ENCODE results near the gene FARS2.

FARS2 gene

DNA sequence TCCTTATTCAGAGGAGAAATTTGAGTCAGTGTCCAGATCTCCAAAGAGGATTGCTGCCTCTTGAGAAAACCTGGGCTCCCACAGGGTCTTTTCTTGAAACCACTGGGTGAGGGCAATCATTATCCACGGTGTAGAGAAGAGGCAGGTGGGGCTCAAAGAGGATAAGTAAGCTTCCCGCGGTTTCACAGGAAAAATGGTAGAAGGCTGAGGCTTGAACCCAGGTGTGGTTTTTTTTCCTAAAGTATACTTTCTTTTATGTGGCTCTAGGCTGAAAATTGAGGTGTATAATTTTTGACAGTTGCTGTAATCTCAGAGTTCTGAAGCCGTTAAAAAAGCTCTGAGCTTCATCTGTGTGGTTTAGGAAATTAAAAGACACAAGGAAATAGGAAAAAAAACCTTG is 164.5 kb downstream of the FARS2 start:
- DNase-seq (ENCODE audit: low read depth in 2 of 2) = no peak

DNA sequence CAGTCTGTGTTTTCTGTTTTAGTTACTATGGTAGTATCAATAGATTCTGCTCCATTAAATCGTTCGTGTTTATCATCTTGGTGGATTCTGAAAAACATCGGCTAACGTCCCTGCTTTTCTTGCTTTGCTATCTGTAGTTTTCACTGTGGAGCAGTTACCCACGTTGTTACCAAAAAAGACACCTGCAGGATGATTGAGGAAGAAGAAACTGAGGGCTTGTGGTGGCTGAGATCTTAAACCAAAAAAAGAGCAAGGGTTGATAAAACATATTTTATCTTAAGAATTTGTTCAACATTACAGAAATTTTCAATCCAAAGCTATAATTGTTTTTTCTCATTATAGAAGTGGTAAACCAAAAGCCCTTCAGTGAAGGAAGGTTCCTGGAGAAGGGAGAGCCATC is 166.3 kb downstream of the FARS2 start:
- DNase-seq (ENCODE audit: low read depth in 2 of 2) = no peak

DNA sequence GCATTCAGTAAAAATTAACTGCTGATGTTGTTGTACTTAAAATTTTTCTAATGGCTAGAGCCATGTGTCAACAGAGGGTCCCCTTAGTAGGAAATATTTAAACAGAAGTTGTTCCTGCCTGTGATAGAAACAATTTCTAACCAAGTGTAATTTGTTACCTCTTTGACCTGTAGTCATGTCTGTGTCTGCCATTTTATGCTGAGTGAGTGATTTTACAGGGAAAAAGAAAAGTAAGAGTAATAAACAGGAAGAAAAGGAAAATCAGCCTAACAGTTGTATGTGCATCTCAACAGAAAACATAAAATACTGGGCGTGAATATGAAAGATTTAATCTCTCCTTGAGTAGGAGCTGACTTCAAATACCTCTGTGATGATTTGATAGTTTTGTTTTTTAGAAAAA is 172.0 kb downstream of the FARS2 start:
- no peak for DNase-seq (ENCODE audit: low read depth in 2 of 2)

DNA sequence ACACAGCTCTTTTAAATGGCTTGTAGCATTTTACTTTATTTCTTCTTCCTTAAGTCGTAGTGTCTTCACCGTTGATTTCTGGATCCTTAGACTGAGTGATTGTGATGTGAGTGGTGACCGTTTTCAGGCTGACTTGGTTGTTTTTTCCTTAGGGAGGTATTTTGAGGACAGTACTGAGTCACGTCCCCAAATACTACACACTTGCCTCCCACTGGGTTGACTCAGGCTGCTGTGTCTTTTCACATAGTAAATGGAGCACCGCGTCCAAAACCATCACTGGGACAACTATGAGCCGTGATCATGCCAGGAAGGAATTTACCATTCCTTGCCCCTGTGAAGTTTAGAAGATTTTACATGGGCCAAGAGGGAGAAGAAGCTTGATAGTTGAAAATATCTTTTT is 174.1 kb downstream of the FARS2 start:
- DNase-seq (ENCODE audit: low read depth in 2 of 2) = no peak

DNA sequence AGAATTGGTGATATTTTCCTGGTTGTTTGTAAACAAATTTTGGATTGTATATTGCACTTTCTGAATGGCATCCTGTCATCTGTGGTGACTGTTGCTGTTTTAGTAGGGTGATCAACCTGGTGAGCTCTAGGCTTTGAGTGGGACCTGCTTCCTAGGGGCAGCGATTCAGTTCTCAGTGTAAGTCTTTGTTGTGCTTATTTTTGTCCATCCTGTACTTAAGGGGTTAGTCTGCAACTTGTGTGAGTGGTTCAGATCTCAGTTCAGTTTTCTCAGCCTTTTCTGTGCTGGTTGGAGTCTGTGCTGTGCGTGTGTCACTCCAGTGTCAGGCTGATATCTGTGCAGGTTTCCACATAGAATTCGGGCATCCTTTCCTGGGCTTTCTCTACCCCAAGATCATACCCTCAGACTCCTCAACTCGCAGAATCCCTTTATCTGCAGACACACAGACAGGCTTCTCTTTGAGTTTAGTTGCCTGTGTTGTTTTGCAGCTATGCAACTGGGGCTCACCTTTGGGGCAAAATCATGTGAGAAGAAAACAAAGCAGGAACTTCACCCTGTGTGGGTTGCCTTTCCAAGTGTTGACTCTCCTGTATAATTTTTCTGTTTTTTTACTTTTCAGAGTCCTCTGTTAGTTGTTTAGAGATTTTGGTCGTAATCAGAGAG is 177.7 kb downstream of the FARS2 start:
- DNase-seq (ENCODE audit: low read depth in 2 of 2) = no peak

DNA sequence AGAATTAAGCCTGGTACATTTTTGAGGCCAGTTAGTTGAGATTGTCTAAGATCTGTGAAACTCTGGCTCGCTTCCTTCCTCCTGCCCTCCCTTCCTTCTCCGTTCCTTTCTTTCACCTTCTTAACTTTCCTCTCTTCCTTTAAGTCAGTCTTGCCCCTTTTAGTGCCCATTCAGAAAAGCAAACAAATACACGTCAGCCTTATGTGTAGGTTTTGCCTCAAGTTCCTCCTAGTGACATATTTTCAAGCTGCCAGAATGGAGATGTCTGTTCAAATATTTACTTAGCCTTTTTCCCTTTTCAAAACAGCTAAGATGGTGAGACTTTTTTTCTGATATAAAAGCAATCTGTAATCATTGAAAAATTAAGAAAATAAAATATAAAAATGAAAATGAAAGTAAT is 178.4 kb downstream of the FARS2 start:
- no peak for DNase-seq (ENCODE audit: low read depth in 2 of 2)

DNA sequence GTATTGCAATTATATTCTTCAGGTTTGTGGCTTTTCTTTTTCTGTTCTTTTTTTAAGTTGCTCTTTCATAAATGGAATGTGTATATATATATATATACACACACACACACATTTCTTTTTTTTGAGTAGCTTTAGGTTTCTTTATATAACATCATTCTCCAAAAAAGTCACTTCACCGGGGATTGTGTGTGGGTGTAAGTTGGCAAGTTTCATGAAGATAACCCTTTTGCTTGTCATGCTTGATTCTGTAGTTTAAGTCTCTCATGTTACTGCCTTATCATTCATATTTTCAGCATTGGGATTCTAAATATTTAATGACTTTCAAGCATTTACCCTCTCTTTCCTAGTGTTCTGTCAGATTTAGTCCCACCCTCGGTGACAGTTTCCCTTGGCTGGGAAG is 181.0 kb downstream of the FARS2 start:
- no peak for DNase-seq (ENCODE audit: low read depth in 2 of 2)

DNA sequence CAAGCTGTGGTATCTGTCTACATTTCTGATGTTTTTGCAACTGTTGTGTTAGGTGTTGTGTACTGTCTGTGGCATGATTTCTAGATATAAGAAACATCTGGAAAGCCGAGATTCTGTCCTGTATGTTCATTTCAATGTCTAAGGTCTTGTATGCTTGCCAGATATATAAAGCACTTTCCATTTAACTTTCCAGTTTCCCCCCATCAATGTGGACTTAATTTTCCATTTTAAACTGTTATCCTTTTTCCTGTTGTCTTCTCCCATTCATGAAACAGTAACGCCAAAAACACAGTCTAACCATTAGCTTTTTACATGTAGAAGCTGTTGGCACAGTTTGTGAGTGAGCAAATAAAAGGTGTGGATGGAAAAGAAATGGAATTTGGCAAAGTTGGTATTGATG is 181.6 kb downstream of the FARS2 start:
- DNase-seq (ENCODE audit: low read depth in 2 of 2) = no peak

DNA sequence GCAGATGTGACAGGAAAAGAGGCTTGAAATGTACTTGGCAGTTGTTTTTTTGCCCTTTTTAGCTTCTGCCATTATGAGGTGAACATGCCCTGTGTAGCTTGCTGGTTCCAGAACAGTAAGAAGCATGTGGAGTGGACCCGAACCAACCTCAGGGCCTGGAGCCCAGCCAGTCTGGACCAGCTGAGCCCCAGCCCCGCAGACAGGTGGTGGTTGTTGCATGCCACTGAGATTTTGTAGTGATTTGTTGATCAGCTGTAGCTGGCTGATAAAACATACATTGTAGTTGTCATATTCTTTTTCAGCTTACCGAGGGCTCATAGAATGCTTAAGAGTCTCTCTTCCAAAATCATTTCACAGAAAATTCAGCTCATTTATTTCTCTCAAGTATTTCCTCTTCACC is 182.2 kb downstream of the FARS2 start:
- no peak for DNase-seq (ENCODE audit: low read depth in 2 of 2)

DNA sequence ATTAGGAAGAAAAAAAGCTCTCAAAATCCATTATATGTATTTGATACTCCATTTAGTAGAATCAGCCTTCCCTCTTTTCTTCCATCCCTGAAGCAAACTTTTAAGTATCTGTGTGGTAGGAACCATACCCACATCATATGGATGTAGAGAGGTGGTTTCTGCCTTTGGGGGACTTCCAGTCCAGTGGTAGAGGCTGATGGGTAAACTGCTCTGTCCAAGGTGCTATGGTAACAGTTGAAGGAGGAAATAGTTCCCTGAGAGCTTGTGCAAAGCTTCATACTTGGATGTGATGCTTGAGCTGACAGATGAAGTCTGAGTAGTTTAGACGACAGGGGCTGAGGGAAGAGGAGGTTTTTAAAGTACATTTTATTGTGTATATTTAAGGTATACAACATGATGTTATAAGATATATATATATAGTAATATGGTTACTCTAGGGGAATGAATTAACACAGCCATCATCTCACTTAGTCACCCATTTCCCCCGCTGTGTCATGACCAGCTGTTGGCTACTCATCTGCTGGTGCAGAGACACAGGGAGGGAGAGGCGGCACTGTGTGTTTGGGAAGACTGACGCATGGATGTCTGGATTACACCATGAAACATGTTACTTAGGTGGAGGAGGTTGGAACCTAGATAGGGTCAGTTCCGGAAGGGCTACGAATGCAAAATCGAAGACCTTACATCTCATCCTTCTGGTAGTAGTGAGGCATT is 185.2 kb downstream of the FARS2 start:
- no peak for DNase-seq (ENCODE audit: low read depth in 2 of 2)

DNA sequence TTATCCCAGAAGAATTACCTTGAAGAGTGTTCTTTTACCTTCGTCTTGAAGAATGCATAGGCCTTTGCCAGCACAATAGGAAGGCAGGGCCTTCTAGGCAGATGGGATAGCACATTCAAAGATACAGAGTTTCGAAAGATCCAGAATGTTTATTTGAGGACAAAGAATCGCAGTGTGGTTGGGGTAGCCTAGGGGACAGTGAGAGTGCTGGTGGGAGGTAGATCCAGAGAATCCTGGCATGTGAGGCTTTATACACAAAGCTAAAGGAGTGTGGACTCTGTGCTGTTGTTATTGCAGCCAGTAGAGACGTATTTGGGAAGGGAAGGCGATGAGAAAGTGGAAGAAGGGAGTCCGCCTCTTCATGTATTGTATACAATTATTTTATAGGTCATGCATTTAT is 186.6 kb downstream of the FARS2 start:
- DNase-seq (ENCODE audit: low read depth in 2 of 2) = no peak

DNA sequence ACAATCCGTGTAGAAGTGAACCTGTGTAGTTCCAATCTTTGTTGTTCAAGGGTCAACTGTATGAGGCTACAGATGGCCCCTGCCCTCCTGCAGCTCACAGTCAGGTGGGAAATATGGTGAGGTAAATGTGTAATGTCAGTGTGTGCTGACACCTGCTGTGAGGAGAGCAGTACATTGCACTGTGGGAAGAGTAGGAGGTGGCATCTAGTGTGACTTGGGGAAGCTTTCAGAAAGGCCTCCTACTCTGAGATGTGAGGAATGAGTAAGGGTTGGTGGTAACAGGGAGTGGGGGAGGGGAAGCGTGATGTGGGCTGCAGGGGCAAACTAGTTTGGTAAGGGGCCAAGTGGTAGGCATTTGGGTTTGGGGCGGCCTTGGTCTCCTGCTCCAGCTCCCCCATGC is 188.8 kb downstream of the FARS2 start:
- DNase-seq (ENCODE audit: low read depth in 2 of 2) = no peak

DNA sequence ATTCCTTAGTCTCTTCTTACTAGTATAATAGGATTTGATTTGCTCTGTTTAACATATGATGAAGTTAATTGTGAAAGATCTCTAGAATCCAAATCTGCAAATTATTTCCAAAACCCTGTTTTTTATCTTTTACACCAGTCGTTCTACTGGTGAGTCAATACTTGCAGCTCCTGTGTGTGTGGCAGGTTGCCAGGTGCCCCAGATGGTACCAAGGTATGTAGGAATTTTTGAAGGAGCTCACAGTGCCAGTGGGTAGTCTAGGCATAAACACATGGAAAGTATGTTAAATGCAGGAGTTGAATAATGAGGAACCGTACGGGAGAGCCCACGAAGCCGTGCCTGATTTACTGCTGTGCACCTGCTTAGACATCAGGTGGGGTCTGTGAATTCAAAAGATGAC is 192.2 kb downstream of the FARS2 start:
- no peak for DNase-seq (ENCODE audit: low read depth in 2 of 2)

DNA sequence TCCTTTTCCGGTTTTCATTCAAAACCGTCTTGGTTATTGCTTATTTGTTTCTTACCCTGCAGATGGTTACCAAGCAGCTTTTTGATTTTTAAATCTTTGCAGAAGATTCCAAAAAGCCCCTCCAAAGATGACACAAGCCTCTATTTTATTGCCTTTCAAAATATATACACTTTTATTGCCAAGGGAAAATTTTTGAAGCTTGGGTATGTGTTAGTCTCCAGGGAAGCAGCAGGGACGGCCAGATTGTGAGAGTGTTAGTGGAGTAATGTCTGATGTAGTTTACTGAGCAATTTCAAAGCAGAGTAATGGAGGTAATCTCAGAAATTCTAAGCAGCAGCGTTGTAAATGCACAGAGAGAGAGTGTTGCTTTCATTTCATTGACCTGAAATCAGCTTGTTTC is 193.8 kb downstream of the FARS2 start:
- DNase-seq (ENCODE audit: low read depth in 2 of 2) = no peak

DNA sequence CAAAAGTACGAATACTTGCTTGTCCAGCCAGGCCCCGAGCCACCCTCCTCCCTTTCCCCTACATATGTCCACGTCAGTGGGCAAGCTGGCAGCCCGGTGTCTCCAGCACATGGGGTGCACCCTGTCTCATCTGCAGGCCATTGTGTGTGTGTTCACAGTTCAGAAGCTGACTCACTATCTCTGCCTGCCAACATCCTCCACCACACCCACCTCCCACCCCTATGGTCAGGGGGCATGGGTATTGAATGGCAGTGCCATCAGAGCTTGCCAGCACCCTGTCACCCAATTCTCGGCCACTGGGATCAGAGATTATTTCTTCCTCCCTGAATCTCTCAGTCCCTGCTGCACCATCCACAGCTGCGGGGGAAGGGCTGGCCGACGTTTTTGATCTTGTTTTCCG is 195.7 kb downstream of the FARS2 start:
- no peak for DNase-seq (ENCODE audit: low read depth in 2 of 2)

DNA sequence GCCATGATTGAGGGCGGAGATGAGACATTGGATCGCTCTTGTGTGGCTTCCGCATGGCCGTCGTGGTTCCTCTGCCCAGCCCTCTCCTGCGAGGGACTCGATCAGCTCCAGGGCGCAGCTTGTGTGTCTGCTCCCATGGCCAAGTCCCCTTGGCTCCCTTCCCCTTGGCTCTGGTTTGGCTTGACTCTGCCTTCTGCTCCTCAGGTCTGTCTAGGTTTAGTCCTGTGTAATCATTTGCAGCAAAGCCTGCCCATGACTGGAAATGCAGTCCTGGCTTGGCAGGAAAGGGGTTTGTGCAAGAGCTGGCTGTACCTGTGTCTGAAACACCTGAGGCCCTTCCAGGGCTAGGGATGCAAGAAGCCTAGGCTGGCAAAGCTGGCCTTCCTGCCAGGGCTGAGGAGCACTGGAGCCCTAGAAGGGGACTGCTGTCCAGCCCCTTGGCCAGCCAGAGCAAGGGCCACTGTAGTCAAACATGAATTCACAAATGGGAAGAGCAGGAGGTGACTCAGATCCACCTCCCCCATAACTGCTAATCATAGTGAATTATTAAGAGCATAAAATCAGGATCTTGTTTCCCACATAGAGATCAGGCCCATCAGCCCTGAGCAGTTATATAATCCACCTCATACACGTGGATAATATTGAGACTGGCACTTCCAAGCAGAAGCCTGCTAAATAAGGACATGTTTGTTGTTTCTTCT is 196.8 kb downstream of the FARS2 start:
- DNase-seq (ENCODE audit: low read depth in 2 of 2) = no peak

DNA sequence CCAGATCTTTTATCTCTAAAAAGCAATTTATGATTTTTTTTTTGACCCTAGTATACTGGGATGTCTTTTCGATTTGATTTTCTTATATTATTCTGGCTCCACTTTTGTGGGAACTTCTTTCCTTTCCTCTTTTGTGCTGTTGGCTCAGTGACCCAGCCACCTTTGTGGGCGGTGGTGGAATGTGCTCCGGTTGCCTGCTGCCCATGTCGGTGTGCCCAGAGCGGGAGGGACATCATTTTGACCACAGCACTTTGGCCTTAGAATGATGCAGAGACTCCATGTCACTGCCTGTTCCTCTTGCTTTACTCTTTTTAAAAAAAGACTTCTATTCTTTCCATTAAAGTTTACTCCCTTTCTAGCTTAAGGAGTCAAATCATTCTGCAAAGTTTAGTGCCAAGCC is 198.0 kb downstream of the FARS2 start:
- no peak for DNase-seq (ENCODE audit: low read depth in 2 of 2)

DNA sequence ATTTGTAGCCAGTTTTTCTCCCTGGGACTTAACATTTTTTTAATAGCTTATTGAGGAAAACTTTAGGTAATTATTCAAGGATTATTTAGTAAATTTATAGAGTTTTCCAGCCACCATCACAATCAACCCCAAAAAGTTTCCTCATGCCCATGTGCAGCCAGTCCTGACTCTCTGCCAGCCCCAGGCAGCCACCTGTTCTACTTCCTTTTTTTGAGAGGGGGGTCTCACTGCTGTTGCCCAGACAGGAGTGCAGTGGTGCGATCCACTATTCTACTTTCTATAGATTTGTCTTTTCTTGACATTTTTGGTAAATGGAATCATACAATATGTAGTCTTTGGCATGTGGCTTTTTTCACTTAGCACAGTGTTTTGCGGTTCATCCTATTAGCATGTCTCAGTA is 200.1 kb downstream of the FARS2 start:
- no peak for DNase-seq (ENCODE audit: low read depth in 2 of 2)

DNA sequence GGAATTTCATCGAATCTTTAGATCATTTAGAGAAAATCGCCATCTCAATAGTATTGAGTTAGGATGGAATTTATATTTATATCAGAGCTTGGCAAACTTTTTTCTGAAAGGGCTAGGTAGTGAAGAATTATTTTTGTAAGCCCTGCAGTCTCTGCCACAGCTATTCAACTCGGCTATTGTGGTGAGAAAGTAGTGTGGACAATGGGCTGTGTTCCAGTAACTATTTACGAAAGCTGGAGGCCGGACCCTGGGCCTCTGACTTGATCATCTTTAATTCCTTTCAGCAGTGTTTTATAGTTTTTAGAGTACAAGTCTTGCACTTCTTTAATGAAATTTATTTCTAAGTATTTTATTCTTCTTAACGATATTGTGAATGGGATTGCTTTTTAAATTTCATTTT is 201.5 kb downstream of the FARS2 start:
- DNase-seq (ENCODE audit: low read depth in 2 of 2) = no peak

DNA sequence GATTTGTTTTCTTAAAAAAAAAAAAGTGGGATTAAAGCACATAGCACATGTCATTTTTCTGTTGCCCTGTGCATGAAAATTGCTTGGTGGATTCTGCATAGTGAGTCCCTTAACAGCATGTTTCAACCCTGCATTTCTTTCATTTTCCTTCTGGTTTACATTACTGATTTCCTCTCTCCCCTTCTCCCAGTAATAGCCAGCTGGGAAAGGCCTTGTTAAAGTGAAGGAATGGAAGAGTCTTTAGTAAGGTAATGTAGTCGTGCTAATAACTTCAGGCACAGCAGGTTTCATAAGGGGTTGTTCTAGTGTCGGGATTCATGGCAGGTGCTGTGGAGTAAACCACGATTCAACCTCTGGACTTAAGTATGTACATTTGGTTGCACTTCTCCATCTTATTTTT is 202.4 kb downstream of the FARS2 start:
- no peak for DNase-seq (ENCODE audit: low read depth in 2 of 2)

DNA sequence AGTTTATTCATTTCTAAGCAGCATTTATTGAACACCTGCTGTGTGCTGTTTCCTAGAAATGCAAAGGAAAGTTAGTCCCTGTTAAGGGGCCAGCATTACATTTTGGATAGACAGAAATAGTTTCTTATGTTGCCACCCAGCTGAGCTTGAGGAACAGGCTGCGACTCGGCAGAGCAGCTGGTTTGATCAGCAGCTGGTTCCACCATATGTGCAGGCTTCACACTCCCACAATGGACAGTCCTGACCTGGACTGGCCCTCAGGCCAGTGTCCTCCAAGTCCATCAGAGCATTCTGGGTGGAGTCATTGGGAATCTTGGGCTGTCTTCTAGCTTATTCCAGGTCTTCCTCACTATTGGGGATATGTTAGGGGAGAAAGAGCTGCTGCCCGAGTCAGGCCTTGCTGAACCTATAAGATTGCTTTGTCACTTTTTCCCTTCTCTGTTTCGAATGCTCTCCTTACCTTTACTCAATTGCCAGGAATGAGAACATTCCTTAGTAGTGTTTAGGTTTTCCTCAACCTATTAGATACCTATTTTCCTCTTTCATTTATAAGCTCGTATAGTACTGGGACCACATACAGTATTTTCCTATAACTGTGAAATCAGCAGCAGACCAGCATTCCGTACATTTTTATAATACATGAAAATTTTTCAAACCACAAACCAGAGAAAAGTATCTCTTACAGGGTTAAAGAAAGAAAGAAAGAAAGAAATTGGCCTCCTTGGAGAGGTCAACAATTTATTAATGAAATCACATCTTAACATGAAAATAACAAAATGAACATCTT is 203.0 kb downstream of the FARS2 start:
- DNase-seq (ENCODE audit: low read depth in 2 of 2) = no peak
